Activated CD4-positive, alpha-beta T cell treated with anti-CD3 and anti-CD28 coated beads, Interleukin-2, amount 50 U/mL, for 24 hours (primary cell): Measurements from ENCODE around the gene ERI2.
A peak's percentile ranks its signal among the peaks of the same experiment; 100 is the strongest.

Experiments used
- DNase-seq, 2 donors: peaks; one replicate each; pipeline ENCODE4 v3.0.0-alpha.2; 2020; ENCODE audit warnings: low read depth in 1 of 2, low spot score in 1 of 2

Gene ERI2

GRCh38 chr16:20806168-20807050, at the start of gene ERI2, which contains the start of gene REXO5:
Gene ERI2, minus strand, starts transcription at chr16:20806472. Its CDS starts 42 bp downstream, at chr16:20806430.
Gene REXO5, plus strand, starts transcription at chr16:20806527. Its CDS starts 427 bp downstream, at chr16:20806954.
- DNase-seq: peak; percentile 52 to 73

GRCh38 chr16:20854963-20855362, 48.7 kb upstream of the ERI2 start:
- DNase-seq: no peak

GRCh38 chr16:20853981-20854620, 47.8 kb upstream of the ERI2 start:
- no peak for DNase-seq

GRCh38 chr16:20853143-20853542, 46.9 kb upstream of the ERI2 start:
- DNase-seq: no peak

GRCh38 chr16:20851601-20852000, 45.3 kb upstream of the ERI2 start:
- DNase-seq: no peak

- no peak for DNase-seq
Observed at GRCh38 chr16:20850981-20851380, 44.7 kb upstream of the ERI2 start.

GRCh38 chr16:20849589-20850390, 43.5 kb upstream of the ERI2 start:
- DNase-seq: peak; percentile 48 to 52

- no peak for DNase-seq
Observed at GRCh38 chr16:20847550-20847949, 41.3 kb upstream of the ERI2 start.

GRCh38 chr16:20846551-20846950, 40.3 kb upstream of the ERI2 start:
- DNase-seq: no peak

- DNase-seq: no peak
Observed at GRCh38 chr16:20846030-20846429, 39.8 kb upstream of the ERI2 start.

GRCh38 chr16:20844588-20844987, 38.3 kb upstream of the ERI2 start:
- no peak for DNase-seq

- DNase-seq: no peak
Observed at GRCh38 chr16:20844054-20844453, 37.8 kb upstream of the ERI2 start.

- no peak for DNase-seq
Observed at GRCh38 chr16:20839504-20839903, 33.2 kb upstream of the ERI2 start.

GRCh38 chr16:20838240-20838639, 32.0 kb upstream of the ERI2 start:
- DNase-seq: no peak

- DNase-seq: no peak
Observed at GRCh38 chr16:20833086-20833485, 26.8 kb upstream of the ERI2 start.

- no peak for DNase-seq
Observed at GRCh38 chr16:20830372-20830771, 24.1 kb upstream of the ERI2 start.

- DNase-seq: no peak
Observed at GRCh38 chr16:20829536-20829935, 23.3 kb upstream of the ERI2 start.

- DNase-seq: no peak
Observed at GRCh38 chr16:20826039-20826566, 19.8 kb upstream of the ERI2 start.

GRCh38 chr16:20822521-20823325, 16.5 kb upstream of the ERI2 start:
- no peak for DNase-seq

GRCh38 chr16:20821682-20822081, 15.4 kb upstream of the ERI2 start:
- DNase-seq: no peak
